LNCAP (cell line): ENCODE measurements around the gene EPG5.

Source experiments
- CTCF ChIP-seq: fragments of 450-650 bp; IDR thresholded peaks from 2 replicates; pipeline ENCODE4 v1.5.1; 2017; ENCODE audit warnings: mild to moderate bottlenecking

Gene EPG5

GRCh38 chr18:45889419-45890064 is 77.6 kb downstream of the EPG5 start:
- no peak for TF ChIP-seq CTCF

- no peak for TF ChIP-seq CTCF
Observed at GRCh38 chr18:45887585-45887984, 79.5 kb downstream of the EPG5 start.

- no peak for TF ChIP-seq CTCF
Observed at GRCh38 chr18:45880876-45881558, 86.1 kb downstream of the EPG5 start.

GRCh38 chr18:45879681-45880655 is 87.2 kb downstream of the EPG5 start:
- TF ChIP-seq CTCF = peak; percentile 100

- no peak for TF ChIP-seq CTCF
Observed at GRCh38 chr18:45877403-45877802, 89.7 kb downstream of the EPG5 start.

GRCh38 chr18:45876161-45876560 is 91.0 kb downstream of the EPG5 start:
- TF ChIP-seq CTCF = no peak

GRCh38 chr18:45874491-45875184 is 92.5 kb downstream of the EPG5 start:
- no peak for TF ChIP-seq CTCF
